ENCODE results near the gene DSP. TPM values are rescaled to one million over a fixed set of nuclear protein-coding genes. Genes with fewer than 3 reads are reported as not detected.
A peak's percentile ranks its signal among the peaks of the same experiment; 100 is the strongest.

DSP gene
- total and polyA plus RNA-seq, 2 donors: 4.3 to 33.9 TPM

- H3K27ac ChIP-seq (ENCODE audit: low read depth): no peak overlapping the region
- no peaks in the 10 kb centered on the region for H3K4me1 ChIP-seq (ENCODE audit: insufficient read depth)
- H3K4me3 ChIP-seq (ENCODE audit: low read depth, low read length): no peak overlapping the region
- 49% methylated on average over 2 of the region's 2 CpGs for WGBS
- no peak for DNase-seq (ENCODE audit: extremely low spot score)
- H3K36me3 ChIP-seq (ENCODE audit: insufficient read depth): no peaks in the 10 kb centered on the region
Measured at GRCh38 chr6:7523922-7524321, 17.5 kb upstream of the DSP start.

GRCh38 chr6:7526755-7527154 is 14.7 kb upstream of the DSP start:
- H3K4me3 ChIP-seq (ENCODE audit: low read depth, low read length): no peak overlapping the region
- DNase-seq (ENCODE audit: extremely low spot score): no peak
- no peak overlapping the region for H3K27ac ChIP-seq (ENCODE audit: low read depth)
- H3K36me3 ChIP-seq (ENCODE audit: insufficient read depth): no peaks in the 10 kb centered on the region
- WGBS: 54% methylated on average over 11 of the region's 11 CpGs
- no peaks in the 10 kb centered on the region for H3K4me1 ChIP-seq (ENCODE audit: insufficient read depth)

GRCh38 chr6:7528565-7528964 is 12.9 kb upstream of the DSP start:
- H3K27ac ChIP-seq (ENCODE audit: low read depth): no peak overlapping the region
- no peak for DNase-seq (ENCODE audit: extremely low spot score)
- H3K36me3 ChIP-seq (ENCODE audit: insufficient read depth): no peaks in the 10 kb centered on the region
- H3K4me1 ChIP-seq (ENCODE audit: insufficient read depth): no peaks in the 10 kb centered on the region
- no peak overlapping the region for H3K4me3 ChIP-seq (ENCODE audit: low read depth, low read length)
- WGBS: 68% methylated on average over 5 of the region's 5 CpGs

GRCh38 chr6:7529141-7529540 is 12.3 kb upstream of the DSP start:
- DNase-seq (ENCODE audit: extremely low spot score): no peak
- Histone ChIP-seq H3K27ac (ENCODE audit: low read depth) (no peak overlapping the region), H3K36me3 (ENCODE audit: insufficient read depth) (no peaks in the 10 kb centered on the region), H3K4me1 (ENCODE audit: insufficient read depth) (no peaks in the 10 kb centered on the region), H3K4me3 (ENCODE audit: low read depth, low read length) (no peak overlapping the region)
- 58% methylated on average over 6 of the region's 6 CpGs for WGBS

- 26% methylated on average over 6 of the region's 6 CpGs for WGBS
- Histone ChIP-seq H3K27ac (ENCODE audit: low read depth) (no peak overlapping the region), H3K36me3 (ENCODE audit: insufficient read depth) (no peaks in the 10 kb centered on the region), H3K4me3 (ENCODE audit: low read depth, low read length) (no peak overlapping the region), H3K4me1 (ENCODE audit: insufficient read depth) (no peaks in the 10 kb centered on the region)
- DNase-seq (ENCODE audit: extremely low spot score): no peak
Measured at GRCh38 chr6:7532232-7532631, 9.2 kb upstream of the DSP start.

GRCh38 chr6:7532821-7533220 is 8.7 kb upstream of the DSP start:
- Histone ChIP-seq H3K36me3 (ENCODE audit: insufficient read depth) (no peaks in the 10 kb centered on the region), H3K4me3 (ENCODE audit: low read depth, low read length) (no peak overlapping the region), H3K4me1 (ENCODE audit: insufficient read depth) (no peaks in the 10 kb centered on the region), H3K27ac (ENCODE audit: low read depth) (no peak overlapping the region)
- no peak for DNase-seq (ENCODE audit: extremely low spot score)
- WGBS: 43% methylated on average over 8 of the region's 8 CpGs

- Histone ChIP-seq H3K27ac (ENCODE audit: low read depth) (no peak overlapping the region), H3K4me3 (ENCODE audit: low read depth, low read length) (no peak overlapping the region), H3K36me3 (ENCODE audit: insufficient read depth) (no peaks in the 10 kb centered on the region), H3K4me1 (ENCODE audit: insufficient read depth) (no peaks in the 10 kb centered on the region)
- 95% methylated on average over 5 of the region's 5 CpGs for WGBS
- DNase-seq (ENCODE audit: extremely low spot score): no peak
Measured at GRCh38 chr6:7534192-7534591, 7.3 kb upstream of the DSP start.

GRCh38 chr6:7535498-7535897 is 6.0 kb upstream of the DSP start:
- DNase-seq (ENCODE audit: extremely low spot score): no peak
- Histone ChIP-seq H3K36me3 (ENCODE audit: insufficient read depth) (no peaks in the 10 kb centered on the region), H3K4me1 (ENCODE audit: insufficient read depth) (no peaks in the 10 kb centered on the region), H3K27ac (ENCODE audit: low read depth) (no peak overlapping the region), H3K4me3 (ENCODE audit: low read depth, low read length) (no peak overlapping the region)
- 85% methylated on average over 5 of the region's 5 CpGs for WGBS

GRCh38 chr6:7537565-7538174 is 3.8 kb upstream of the DSP start:
- DNase-seq (ENCODE audit: extremely low spot score): no peak
- H3K4me1 ChIP-seq (ENCODE audit: insufficient read depth): no peaks in the 10 kb centered on the region
- no peaks in the 10 kb centered on the region for H3K36me3 ChIP-seq (ENCODE audit: insufficient read depth)
- no peak overlapping the region for H3K27ac ChIP-seq (ENCODE audit: low read depth)
- 44% methylated on average over 4 of the region's 4 CpGs for WGBS
- no peak overlapping the region for H3K4me3 ChIP-seq (ENCODE audit: low read depth, low read length)

- no peaks in the 10 kb centered on the region for H3K36me3 ChIP-seq (ENCODE audit: insufficient read depth)
- H3K4me3 ChIP-seq (ENCODE audit: low read depth, low read length): no peak overlapping the region
- 28% methylated on average over 5 of the region's 5 CpGs for WGBS
- H3K4me1 ChIP-seq (ENCODE audit: insufficient read depth): no peaks in the 10 kb centered on the region
- no peak for DNase-seq (ENCODE audit: extremely low spot score)
- H3K27ac ChIP-seq (ENCODE audit: low read depth): no peak overlapping the region
Measured at GRCh38 chr6:7538484-7538883, 3.0 kb upstream of the DSP start.

- 18% methylated on average over 17 of the region's 17 CpGs for WGBS
- no peak for DNase-seq (ENCODE audit: extremely low spot score)
- Histone ChIP-seq H3K4me1 (ENCODE audit: insufficient read depth) (no peaks in the 10 kb centered on the region), H3K36me3 (ENCODE audit: insufficient read depth) (no peaks in the 10 kb centered on the region), H3K4me3 (ENCODE audit: low read depth, low read length) (no peak overlapping the region), H3K27ac (ENCODE audit: low read depth) (no peak overlapping the region)
Measured at GRCh38 chr6:7540595-7540994, 876 bp upstream of the DSP start.

- under 1% methylated on average over 80 of the region's 80 CpGs for WGBS
- Histone ChIP-seq H3K4me1 (ENCODE audit: insufficient read depth) (no peaks in the 10 kb centered on the region), H3K36me3 (ENCODE audit: insufficient read depth) (no peaks in the 10 kb centered on the region), H3K27ac (ENCODE audit: low read depth) (peak overlapping the region; percentile 48), H3K4me3 (ENCODE audit: low read depth, low read length) (peak overlapping the region; percentile 49)
- DNase-seq (ENCODE audit: extremely low spot score): no peak
Measured at GRCh38 chr6:7542065-7542873, 798 bp downstream of the DSP start.

- peak overlapping the region; percentile 48 for H3K27ac ChIP-seq (ENCODE audit: low read depth)
- H3K4me1 ChIP-seq (ENCODE audit: insufficient read depth): no peaks in the 10 kb centered on the region
- H3K4me3 ChIP-seq (ENCODE audit: low read depth, low read length): peak overlapping the region; percentile 49
- no peak for DNase-seq (ENCODE audit: extremely low spot score)
- H3K36me3 ChIP-seq (ENCODE audit: insufficient read depth): no peaks in the 10 kb centered on the region
- WGBS: 8% methylated on average over 32 of the region's 32 CpGs
Measured at GRCh38 chr6:7542874-7543624, 1.6 kb downstream of the DSP start.
